ENCODE measurements around the gene FNDC3B.

FNDC3B gene

GRCh38 chr3:172066880-172067796, 27.8 kb downstream of the FNDC3B start:
- no peak for TF ChIP-seq POLR2A (IDR thresholded peaks at IDR 0.05; ENCODE audit: low read depth, low read length)
- no peak for DNase-seq (ENCODE audit: insufficient read length, low spot score)
- FAIRE-seq, result no peak

- TF ChIP-seq POLR2A (IDR thresholded peaks at IDR 0.05; ENCODE audit: low read depth, low read length), result no peak
- DNase-seq (ENCODE audit: insufficient read length, low spot score), result no peak
- no peak for FAIRE-seq
Measured at GRCh38 chr3:172067837-172068440, 28.6 kb downstream of the FNDC3B start.

- DNase-seq (ENCODE audit: insufficient read length, low spot score), result no peak
- no peak for TF ChIP-seq POLR2A (IDR thresholded peaks at IDR 0.05; ENCODE audit: low read depth, low read length)
- FAIRE-seq, result no peak
Measured at GRCh38 chr3:172068977-172069376, 29.6 kb downstream of the FNDC3B start.

- DNase-seq (ENCODE audit: insufficient read length, low spot score), result no peak
- TF ChIP-seq POLR2A (IDR thresholded peaks at IDR 0.05; ENCODE audit: low read depth, low read length), result no peak
- no peak for FAIRE-seq
Measured at GRCh38 chr3:172069478-172069877, 30.1 kb downstream of the FNDC3B start.

- TF ChIP-seq POLR2A (IDR thresholded peaks at IDR 0.05; ENCODE audit: low read depth, low read length), result no peak
- FAIRE-seq (no peak), DNase-seq (ENCODE audit: insufficient read length, low spot score) (no peak)
Measured at GRCh38 chr3:172070269-172070668, 30.9 kb downstream of the FNDC3B start.

GRCh38 chr3:172070802-172071201, 31.4 kb downstream of the FNDC3B start:
- FAIRE-seq, result no peak
- no peak for DNase-seq (ENCODE audit: insufficient read length, low spot score)
- TF ChIP-seq POLR2A (IDR thresholded peaks at IDR 0.05; ENCODE audit: low read depth, low read length), result no peak

- no peak for TF ChIP-seq POLR2A (IDR thresholded peaks at IDR 0.05; ENCODE audit: low read depth, low read length)
- no peak for DNase-seq (ENCODE audit: insufficient read length, low spot score)
- no peak for FAIRE-seq
Measured at GRCh38 chr3:172071780-172072330, 32.5 kb downstream of the FNDC3B start.

- no peak for TF ChIP-seq POLR2A (IDR thresholded peaks at IDR 0.05; ENCODE audit: low read depth, low read length)
- FAIRE-seq (no peak), DNase-seq (ENCODE audit: insufficient read length, low spot score) (no peak)
Measured at GRCh38 chr3:172072543-172072942, 33.2 kb downstream of the FNDC3B start.

GRCh38 chr3:172073262-172073915, 34.0 kb downstream of the FNDC3B start:
- no peak for TF ChIP-seq POLR2A (IDR thresholded peaks at IDR 0.05; ENCODE audit: low read depth, low read length)
- DNase-seq (ENCODE audit: insufficient read length, low spot score) (no peak), FAIRE-seq (no peak)

GRCh38 chr3:172074032-172074431, 34.7 kb downstream of the FNDC3B start:
- FAIRE-seq (no peak), DNase-seq (ENCODE audit: insufficient read length, low spot score) (no peak)
- TF ChIP-seq POLR2A (IDR thresholded peaks at IDR 0.05; ENCODE audit: low read depth, low read length), result no peak

- no peak for TF ChIP-seq POLR2A (IDR thresholded peaks at IDR 0.05; ENCODE audit: low read depth, low read length)
- FAIRE-seq, result no peak
- DNase-seq (ENCODE audit: insufficient read length, low spot score), result no peak
Measured at GRCh38 chr3:172074586-172074985, 35.2 kb downstream of the FNDC3B start.

GRCh38 chr3:172076212-172076611, 36.8 kb downstream of the FNDC3B start:
- DNase-seq (ENCODE audit: insufficient read length, low spot score) (no peak), FAIRE-seq (peak; percentile 6)
- TF ChIP-seq POLR2A (IDR thresholded peaks at IDR 0.05; ENCODE audit: low read depth, low read length), result no peak

- DNase-seq (ENCODE audit: insufficient read length, low spot score) (no peak), FAIRE-seq (no peak)
- no peak for TF ChIP-seq POLR2A (IDR thresholded peaks at IDR 0.05; ENCODE audit: low read depth, low read length)
Measured at GRCh38 chr3:172077197-172077757, 37.9 kb downstream of the FNDC3B start.

- no peak for TF ChIP-seq POLR2A (IDR thresholded peaks at IDR 0.05; ENCODE audit: low read depth, low read length)
- no peak for DNase-seq (ENCODE audit: insufficient read length, low spot score)
- FAIRE-seq, result no peak
Measured at GRCh38 chr3:172078244-172078643, 38.9 kb downstream of the FNDC3B start.

All from H54 (cell line).